Raji (cell line): Measurements from ENCODE around the gene PERM1.

Experiments
- POLR2A ChIP-seq: IDR thresholded peaks from 2 replicates; pipeline ENCODE4 v1.6.1; 2011; ENCODE audit warnings: low read depth, low read length, control low read depth; ENCODE audit not compliant: insufficient read depth

PERM1 gene

DNA sequence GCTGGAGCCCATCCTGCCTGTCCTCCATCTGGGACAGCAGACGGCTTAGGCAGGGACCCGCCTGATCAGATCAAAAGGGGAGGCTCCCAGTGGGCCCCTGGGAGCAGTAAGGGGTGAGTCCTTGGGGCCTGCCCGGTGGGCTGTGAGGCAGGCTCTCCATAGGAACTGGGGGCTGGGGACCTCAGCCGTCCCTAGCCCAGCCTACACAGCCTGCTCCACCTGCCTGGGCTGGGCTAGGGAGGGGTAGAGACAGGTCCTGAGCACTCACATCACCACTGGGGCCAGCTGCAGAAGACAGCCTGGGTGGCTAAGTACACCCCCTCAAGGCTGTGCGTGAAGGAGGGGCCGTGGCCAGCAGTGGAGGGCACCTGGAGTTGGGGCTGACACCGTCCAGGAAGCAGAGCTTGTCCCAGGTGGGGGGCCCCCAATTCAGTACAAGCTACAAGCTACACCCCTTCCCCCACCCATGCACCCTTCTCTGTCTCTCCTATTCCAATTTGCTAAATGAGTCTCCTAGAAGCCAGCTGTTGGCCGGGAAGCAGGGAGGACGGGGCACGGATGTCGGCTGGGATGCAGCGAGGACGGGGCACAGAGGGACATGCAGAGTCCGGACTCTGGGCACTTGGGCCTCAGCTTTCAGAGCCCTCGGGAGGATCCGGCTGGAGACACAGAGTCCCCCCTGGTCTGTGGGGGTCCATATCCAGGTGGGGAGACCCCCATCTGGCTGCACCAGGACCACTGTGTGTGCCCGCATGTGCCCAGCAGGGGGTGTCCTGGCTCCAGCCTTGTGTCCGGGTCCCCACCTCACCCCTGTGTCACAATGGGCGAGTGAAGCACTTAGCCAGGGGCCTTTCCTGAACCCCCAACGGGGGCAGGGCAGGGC lies 33.1 kb upstream of the PERM1 start:
- 0 out of 2 replicates have a peak, but pooled peaks have one; percentile 2 for TF ChIP-seq POLR2A

DNA sequence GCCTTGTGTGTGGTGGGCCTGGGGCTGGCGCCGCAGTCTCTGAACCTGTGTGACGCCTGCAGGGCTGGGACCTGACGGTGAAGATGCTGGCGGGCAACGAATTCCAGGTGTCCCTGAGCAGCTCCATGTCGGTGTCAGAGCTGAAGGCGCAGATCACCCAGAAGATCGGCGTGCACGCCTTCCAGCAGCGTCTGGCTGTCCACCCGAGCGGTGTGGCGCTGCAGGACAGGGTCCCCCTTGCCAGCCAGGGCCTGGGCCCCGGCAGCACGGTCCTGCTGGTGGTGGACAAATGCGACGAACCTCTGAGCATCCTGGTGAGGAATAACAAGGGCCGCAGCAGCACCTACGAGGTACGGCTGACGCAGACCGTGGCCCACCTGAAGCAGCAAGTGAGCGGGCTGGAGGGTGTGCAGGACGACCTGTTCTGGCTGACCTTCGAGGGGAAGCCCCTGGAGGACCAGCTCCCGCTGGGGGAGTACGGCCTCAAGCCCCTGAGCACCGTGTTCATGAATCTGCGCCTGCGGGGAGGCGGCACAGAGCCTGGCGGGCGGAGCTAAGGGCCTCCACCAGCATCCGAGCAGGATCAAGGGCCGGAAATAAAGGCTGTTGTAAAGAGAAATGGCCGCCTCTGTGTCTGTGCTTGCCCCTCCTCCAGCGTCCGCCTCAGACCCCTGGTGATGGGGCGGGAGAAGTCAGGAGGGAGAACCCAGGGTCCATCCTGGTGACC lies 32.2 kb upstream of the PERM1 start:
- no peak for TF ChIP-seq POLR2A

DNA sequence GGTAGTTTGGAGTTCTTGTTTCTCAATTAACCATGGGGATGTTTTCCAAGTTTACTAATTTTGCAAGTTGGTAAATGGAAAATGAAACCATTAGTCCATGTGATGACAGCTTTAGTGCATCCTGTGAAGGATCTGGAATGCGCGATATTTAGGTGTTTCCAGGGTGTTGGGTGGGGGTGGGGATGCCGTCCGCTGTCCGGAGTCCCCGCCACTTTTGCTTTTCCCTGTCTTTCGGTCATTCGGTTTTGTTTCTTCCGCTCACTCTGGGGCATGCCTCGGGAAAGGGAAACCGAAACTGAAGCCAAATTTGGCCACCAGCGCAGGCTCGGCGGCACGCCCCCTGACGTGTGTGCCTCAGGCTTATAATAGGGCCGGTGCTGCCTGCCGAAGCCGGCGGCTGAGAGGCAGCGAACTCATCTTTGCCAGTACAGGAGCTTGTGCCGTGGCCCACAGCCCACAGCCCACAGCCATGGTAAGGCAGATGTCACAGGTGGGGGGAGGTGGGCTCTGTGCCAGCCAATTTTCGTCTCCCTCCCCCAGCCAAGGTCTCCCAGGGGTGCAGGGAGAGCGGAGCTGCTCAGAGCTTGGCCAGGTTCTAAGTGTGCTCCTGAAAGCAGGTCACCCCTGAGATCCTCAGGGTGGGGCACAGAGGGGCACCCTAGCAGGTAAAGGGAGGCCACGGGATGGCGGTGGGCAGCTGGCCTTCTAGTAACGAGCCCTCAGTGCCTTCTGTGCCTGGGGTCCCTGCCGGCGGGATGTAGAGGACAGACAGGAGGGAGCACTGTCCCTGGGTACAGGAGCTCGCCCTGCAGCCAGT lies 31.4 kb upstream of the PERM1 start, which contains the start of gene ISG15:
TSS of gene ISG15 (plus strand) at position 393 of the 817 bp plus-strand sequence. CDS start at position 470, 77 bp downstream.
- peak; percentile 98 for TF ChIP-seq POLR2A

DNA sequence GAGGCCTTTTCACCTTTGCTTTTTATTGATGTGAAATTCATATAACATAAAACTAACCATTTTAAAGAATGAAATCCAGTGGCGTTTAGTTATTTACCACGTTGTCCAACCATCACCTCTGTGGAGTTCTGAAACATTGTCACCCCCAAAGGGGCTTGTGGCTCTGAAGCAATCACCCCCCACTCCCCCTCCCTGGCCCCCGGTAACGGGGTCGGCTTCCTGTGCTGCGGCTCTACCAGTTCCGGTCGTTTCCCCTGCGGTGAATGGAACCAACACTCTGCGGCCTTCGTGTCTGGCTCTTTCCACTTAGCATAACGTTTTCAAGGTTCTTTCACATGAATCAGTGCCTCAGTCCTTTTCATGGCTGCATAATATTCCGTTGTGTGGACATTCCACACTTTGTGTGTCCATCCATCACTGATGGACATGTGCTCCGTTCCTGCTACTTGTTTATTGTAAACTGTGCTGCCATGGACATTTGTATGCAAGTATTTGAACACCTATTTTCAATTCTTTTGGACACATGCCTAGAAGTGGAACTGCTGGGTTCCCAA lies 29.6 kb upstream of the PERM1 start:
- TF ChIP-seq POLR2A, result no peak

DNA sequence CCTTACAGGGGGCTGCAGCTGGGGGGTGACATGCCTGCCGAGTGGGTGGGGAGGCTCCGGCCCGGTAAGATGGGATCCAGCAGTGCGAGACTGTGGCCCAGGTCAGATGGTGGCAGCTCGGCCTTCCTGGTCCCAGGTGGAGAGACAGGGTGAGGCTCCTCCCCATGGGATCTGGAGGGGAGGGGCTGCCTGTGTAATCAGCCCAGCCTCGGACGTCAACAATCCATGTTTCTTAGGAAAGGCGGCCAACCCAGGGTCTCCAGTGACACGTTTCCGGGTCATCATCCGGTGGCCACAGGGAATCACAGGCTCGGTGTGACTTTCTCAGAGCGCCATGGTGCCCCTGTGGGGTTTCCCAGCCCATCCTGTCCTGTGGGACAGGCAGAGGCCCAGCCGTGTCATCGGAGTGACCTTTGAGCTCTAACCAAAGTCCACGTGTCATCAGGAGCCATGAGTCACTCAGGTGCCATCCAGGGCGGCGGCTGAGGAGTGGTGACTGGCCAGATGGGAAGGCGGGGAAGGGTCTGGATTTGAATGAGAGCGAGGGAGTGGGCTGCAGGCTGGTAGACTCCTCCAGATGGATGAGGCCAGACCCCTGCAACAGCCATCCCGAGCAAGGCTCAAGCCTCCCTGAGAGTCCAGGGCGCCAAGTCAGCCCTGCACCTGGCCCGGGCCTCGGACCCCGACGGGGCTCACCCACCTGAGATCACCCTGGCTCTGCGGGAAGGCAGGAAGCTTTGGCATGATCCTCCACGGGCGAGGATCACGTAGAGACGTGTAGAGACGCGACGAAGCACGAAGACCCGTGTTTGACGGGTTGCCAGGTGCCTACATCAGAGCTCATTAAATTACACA lies 24.6 kb upstream of the PERM1 start:
- TF ChIP-seq POLR2A, result no peak

DNA sequence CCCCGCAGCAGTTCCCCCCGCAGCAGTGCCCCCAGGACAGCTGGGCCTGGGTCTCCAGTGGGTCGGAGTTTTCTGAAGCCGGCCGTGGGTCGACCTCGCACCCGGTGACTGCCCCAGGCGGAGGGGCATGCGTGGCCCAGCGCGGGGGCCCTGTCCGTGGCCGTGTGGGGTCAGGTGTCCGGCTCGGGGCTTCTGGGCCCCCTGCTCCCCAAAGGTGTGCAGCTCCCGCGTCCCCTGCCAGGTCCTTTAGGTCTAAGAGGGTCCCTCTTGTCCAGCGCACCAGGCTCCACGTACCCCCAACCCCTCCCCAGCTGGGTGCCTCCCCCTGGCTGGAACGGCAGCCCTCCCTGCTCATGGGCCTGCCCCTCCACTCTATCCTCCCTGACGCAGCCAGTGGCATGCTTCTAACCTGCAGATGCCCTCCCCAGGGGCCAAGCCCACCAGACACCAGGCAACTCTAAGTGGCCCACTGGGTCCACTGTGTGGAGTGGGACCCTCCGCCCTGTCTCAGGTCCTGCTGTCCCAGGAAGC lies 23.9 kb upstream of the PERM1 start:
- TF ChIP-seq POLR2A, result no peak

DNA sequence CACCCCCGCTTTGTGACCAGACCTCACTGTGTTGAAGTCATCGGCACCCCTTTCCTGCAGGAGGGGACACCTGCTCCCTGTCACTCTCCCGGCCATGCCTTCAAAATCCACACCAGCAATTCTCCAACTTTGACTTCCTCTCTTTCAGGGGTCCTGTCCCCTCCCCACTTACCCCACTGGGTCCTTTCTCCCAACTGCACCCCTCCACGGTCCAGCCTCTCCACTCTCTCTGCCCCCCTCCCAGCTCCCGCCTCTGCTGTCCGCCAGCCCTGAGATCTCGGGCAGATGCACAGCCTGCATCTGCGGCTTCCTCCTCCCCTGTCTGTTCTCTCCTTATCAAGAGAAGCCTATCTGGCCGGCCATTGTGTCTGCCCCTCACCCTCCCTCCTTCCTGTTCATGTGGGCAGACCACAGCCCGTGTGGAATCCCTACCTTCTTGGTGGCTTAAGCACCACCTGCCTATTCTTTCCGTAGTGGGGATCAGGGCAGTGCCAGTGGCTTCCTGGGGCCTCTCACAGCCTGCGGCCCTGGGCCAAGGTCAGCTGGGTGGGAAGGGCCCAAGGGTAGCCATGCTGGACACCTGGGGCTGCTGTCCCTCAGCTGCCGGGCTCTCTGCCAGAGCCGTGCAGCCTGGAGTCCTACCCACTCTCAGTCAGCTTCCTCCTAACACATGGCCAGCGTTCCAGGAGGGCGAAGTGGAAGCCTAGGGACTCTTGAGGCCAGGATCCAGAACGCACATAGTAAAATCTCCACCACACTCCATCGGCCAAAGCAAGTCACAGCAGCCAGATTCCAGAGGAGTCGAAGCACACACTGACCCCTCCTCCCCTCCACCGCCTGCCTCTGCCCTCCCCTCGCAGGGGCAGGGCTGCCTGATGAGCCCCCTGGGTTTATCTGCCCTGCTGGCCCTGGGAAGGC lies 23.1 kb upstream of the PERM1 start:
- TF ChIP-seq POLR2A, result no peak

DNA sequence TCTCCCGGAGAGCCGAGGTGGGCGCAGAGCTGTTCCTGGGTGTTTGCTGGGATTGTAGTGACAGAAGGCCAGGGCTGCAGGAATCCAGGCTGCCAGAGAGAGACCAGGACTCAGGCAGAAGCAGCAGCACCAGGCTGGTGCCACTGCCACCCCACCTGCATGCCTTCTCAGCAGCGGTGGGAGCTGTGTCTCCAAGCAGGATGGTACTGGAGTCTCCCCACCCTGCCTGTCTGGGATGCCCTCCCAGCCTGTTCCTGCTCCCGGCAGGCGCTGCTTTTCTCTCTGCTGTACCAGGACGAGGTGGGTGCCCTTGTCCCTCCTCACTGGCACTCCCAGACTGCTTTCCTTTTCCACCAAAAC lies 22.5 kb upstream of the PERM1 start:
- no peak for TF ChIP-seq POLR2A

DNA sequence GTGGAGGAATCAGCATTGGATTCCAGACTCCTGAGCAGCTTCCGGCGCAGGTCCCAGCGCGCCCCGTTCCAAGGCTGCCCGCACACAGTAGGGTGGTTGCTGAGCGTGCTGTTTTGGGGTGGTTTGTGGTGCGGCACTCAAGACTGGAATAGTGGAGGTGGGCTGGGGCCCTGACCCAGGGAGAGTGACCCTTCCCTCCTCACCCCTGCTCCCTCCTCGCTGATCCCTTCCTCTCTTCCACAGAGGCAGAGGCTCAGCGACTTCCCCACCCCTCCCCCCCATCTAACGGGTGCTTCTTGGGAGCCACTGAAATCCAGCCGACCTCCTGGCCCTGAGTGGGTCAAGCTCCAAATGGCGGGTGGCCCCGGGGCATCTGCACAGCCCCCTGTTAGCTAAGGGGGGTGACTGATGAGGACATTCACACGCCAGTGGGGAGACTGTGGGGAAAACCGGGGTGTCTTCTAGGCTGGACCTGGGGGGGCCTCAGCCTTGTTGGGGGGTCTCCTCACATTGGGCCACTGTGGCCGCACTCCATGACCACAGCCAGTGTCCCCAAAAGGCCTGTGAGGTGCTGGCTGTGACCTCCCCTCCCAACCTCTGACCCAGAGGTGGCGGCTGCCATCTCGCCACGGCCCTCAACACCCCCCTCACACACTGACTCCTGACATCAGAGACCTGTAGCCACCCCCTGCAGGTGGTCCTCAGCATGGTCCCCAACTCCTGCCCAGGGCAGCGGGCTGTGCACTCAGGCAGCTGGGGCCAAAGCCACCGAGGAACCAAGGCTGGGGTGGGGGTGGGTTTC lies 21.9 kb upstream of the PERM1 start:
- TF ChIP-seq POLR2A, result no peak

DNA sequence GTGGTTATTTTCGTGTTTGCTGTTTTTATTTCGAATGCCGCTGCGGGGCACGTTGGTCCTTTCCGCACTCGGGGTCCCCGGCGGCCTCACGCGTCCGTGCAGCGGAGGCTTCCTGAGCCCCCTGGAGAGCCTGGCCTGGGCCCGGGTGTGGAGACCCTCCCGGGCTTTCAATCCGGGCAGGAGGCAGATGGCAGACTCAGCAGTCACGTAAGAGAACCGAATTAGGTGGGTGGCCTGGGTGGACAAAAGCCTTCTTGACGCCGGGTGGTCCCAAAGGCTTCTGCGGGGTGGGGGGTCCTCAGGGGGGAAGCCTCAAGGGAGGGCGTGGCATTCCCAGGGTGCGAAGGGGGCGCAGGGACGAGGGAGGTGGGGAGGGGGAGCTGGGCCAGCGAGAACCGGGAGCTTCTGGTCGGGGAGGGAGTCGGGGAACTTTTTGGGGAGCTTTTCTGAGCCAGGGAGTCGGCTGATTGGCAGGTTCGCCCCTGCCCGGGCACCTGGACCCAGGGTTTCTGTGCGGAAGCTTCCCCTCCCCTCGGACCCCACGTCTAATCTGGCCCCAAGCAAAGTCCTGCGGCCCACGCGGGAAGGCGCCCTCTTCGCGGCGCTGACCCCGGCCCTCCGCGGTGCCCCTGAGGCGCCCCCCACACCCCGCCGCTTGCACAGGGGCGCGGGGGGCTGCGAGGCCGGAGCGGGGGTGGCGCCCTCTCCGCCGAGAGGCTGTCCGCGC lies 19.3 kb upstream of the PERM1 start:
- TF ChIP-seq POLR2A, result no peak

DNA sequence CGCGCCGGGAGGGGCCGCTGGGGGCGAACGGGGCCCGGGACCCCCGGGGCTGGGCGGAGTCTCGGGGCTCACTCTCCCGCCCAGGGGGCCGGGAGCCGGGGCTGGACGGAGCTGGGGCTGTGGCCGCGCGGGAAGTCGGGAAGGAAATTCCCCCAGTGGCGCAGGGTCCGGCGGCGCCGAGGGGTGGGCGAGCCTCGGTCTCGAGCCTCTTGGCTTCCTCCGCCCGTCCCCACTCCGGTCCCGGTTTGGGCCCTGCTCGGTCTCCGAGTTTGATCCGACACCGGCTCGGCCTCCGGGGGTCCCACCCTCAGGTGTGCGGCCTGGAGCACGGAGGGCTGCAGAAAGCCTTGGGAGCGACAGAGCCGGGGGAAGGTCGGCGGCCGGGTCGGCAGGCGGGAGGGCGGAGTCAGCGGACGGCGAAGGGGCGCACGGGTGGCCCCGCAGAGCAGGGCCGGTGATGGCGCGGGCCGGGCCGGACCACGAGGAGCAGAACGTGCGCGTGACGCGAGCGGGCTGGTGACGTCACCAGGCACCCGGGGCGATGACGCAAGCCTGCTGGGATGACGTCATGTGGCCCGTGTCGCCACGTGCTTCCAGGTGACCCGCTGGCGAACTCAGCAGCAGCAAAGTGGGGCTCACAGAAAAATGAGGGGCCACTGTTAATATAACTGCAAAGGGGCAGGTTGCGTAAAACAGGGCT lies 18.6 kb upstream of the PERM1 start:
- TF ChIP-seq POLR2A, result no peak

DNA sequence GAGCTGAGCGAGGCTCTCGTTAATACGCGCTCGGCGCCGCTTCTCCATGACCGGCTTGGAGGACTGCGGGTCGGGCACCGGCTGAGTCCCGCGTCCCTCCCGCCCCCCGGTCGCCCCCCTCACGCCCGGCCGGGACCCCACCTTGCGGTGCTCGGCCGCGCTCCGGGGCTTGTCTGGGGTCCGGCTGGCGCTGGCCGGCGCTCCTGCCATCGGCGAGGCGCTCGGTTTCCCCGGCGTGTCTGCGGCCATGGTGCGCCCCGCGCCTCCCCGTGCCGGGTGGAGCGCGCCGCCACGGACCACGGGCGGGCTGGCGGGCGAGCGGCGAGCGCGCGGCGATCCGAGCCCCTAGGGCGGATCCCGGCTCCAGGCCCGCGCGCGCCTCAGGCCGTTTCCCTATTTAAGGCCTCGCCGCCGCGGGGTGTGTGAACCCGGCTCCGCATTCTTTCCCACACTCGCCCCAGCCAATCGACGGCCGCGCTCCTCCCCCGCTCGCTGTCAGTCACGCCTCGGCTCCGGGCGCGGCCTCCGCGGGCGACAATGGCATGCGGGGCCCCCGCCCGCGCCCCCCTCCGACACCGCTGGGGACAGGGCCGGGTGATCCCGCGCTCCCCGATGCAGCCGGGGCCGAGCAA lies 17.9 kb upstream of the PERM1 start, which contains the start of gene HES4:
TSS of gene HES4 (minus strand) at position 373 of the 632 bp plus-strand sequence. CDS start at position 249, 124 bp downstream.
- no peak for TF ChIP-seq POLR2A
